HepG2 (cell line): ENCODE results near the gene PRSS50. TPM values are rescaled to one million over a fixed set of nuclear protein-coding genes. Genes with fewer than 3 reads are reported as not detected.

Experiments used
- ATAC-seq: fragments of 200-7000 bp; cut with Tn5 transposase; 3 replicates; pipeline ENCODE4 v1.9.1; 2020; ENCODE audit warnings: mild to moderate bottlenecking, moderate library complexity
- BruUV-seq: library from RNA; stranded (reverse); fragments of 400-500 nt; replicated peaks from 2 replicates; lab custom pipeline; 2021; lab: Mats Ljungman, UMichigan
- CTCF ChIA-PET: fragments of 300-600 bp; formaldehyde crosslinking; extraction: SDS; loops from one replicate; lab custom pipeline; 2021; ENCODE audit warnings: low total read pairs, inconsistent platforms, low intra/inter-chr PET ratio; lab: Yijun Ruan, JAX
- POLR2A ChIA-PET: fragments of 350-600 bp; sonication (Branson Sonifier 250); formaldehyde crosslinking; loops from one replicate; lab custom pipeline; 2020; ENCODE audit warnings: antibody characterized with exemption, inconsistent platforms; lab: Yijun Ruan, JAX
- DNase-seq: peaks from one replicate; pipeline ENCODE4 v3.0.0-alpha.2; 2015; ENCODE audit warnings: low spot score
- FAIRE-seq: peaks from 3 replicates; lab custom pipeline; 2011; peaks lifted over from hg19 to GRCh38; lab: Jason Lieb, UNC
- H2AFZ ChIP-seq: one replicate; pipeline ENCODE4 v1.6.1; 2011; ENCODE audit warnings: low read length, inconsistent platforms
- H3K27ac ChIP-seq: fragments of 300-600 bp; 3 replicates; pipeline ENCODE4 v1.8.0; 2011; ENCODE audit warnings: mixed run types, mild to moderate bottlenecking, mixed read lengths, low read length, inconsistent platforms; ENCODE audit not compliant: insufficient read depth; ENCODE audit errors: extremely low read length
- H3K27me3 ChIP-seq, 2 experiments: fragments of 200-600 bp in 1 of 2; 2 replicates in 1 of 2; 3 replicates in 1 of 2; pipeline versions ENCODE4 v1.6.0 to v1.8.0; 2011; ENCODE audit warnings: low read length in 2 of 2, mild to moderate bottlenecking in 2 of 2, moderate library complexity in 2 of 2, inconsistent platforms in 1 of 2; ENCODE audit not compliant: insufficient read depth in 2 of 2, control insufficient read depth in 1 of 2
- H3K36me3 ChIP-seq, 2 experiments: fragments of 200-600 bp in 1 of 2; replicated peaks in 1 of 2; 2 replicates in 1 of 2; 3 replicates in 1 of 2; pipeline versions ENCODE4 v1.5.1 to v1.8.0; 2011; ENCODE audit warnings: low read length in 2 of 2, inconsistent platforms in 1 of 2; ENCODE audit not compliant: insufficient read depth in 2 of 2, control insufficient read depth in 1 of 2
- H3K4me1 ChIP-seq: 2 replicates; pipeline ENCODE4 v1.5.1; 2012; ENCODE audit warnings: low read length, inconsistent platforms; ENCODE audit not compliant: insufficient read depth
- H3K4me2 ChIP-seq: 2 replicates; pipeline ENCODE4 v1.6.0; 2011; ENCODE audit warnings: low read depth, low read length, inconsistent platforms
- H3K4me3 ChIP-seq, 3 experiments: fragments of 200-600 bp in 1 of 3; sonication (generic), shearing (Covaris generic) in 1 of 3; replicated peaks in 1 of 3; 2 replicates each; pipeline ENCODE4 v1.5.1; 2011 to 2016; ENCODE audit warnings: low read length in 3 of 3, inconsistent platforms in 2 of 3, low read depth in 2 of 3, mild to moderate bottlenecking in 2 of 3, control low read depth in 1 of 3, mixed read lengths in 1 of 3; ENCODE audit not compliant: insufficient read depth in 1 of 3
- H3K79me2 ChIP-seq: one replicate; pipeline ENCODE4 v1.6.1; 2011; ENCODE audit warnings: low read length, inconsistent platforms; ENCODE audit not compliant: insufficient read depth
- H3K9ac ChIP-seq: 2 replicates; pipeline ENCODE4 v1.6.0; 2011; ENCODE audit warnings: mild to moderate bottlenecking, low read depth, low read length, inconsistent platforms; ENCODE audit not compliant: insufficient read depth
- H3K9me3 ChIP-seq: 2 replicates; pipeline ENCODE4 v1.5.1; 2012; ENCODE audit warnings: mild to moderate bottlenecking, low read length
- H4K20me1 ChIP-seq: 2 replicates; pipeline ENCODE4 v1.6.0; 2011; ENCODE audit warnings: inconsistent platforms, mild to moderate bottlenecking, low read length, moderate library complexity; ENCODE audit not compliant: insufficient read depth
- GPN1 ChIP-seq: sonication (generic); formaldehyde crosslinking; IDR thresholded peaks from 2 replicates; pipeline ENCODE4 v1.5.1; 2020; ENCODE audit warnings: missing genetic modification reagents, borderline replicate concordance
- NCOA2 ChIP-seq: sonication (generic); formaldehyde crosslinking; IDR thresholded peaks from 2 replicates; pipeline ENCODE4 v1.8.0; 2022; ENCODE audit warnings: inconsistent platforms
- PATZ1 ChIP-seq: sonication (generic); formaldehyde crosslinking; IDR thresholded peaks from 2 replicates; pipeline ENCODE4 v1.4.0; 2020; ENCODE audit warnings: missing genetic modification reagents
- SIX4 ChIP-seq: sonication (generic); formaldehyde crosslinking; IDR thresholded peaks from 2 replicates; pipeline ENCODE4 v1.4.0; 2020; ENCODE audit warnings: missing genetic modification reagents
- THAP11 ChIP-seq: IDR thresholded peaks from 2 replicates; pipeline ENCODE4 v1.6.1; 2016; ENCODE audit warnings: missing biosample characterization, missing genetic modification reagents
- ZNF432 ChIP-seq: sonication (generic); formaldehyde crosslinking; IDR thresholded peaks from 2 replicates; pipeline ENCODE4 v1.5.0; 2020; ENCODE audit warnings: missing genetic modification reagents, mild to moderate bottlenecking, borderline replicate concordance
- ZNF503 ChIP-seq: sonication (generic); formaldehyde crosslinking; IDR thresholded peaks from 2 replicates; pipeline ENCODE4 v1.4.0; 2020; ENCODE audit warnings: missing genetic modification reagents
- ZNF883 ChIP-seq: sonication (generic); formaldehyde crosslinking; IDR thresholded peaks from 2 replicates; pipeline ENCODE4 v1.5.1; 2020; ENCODE audit warnings: mild to moderate bottlenecking, missing genetic modification reagents; ENCODE audit errors: not compliant biosample characterization
- ZZZ3 ChIP-seq: sonication (generic); formaldehyde crosslinking; IDR thresholded peaks from 2 replicates; pipeline ENCODE4 v1.4.0; 2020; ENCODE audit warnings: missing genetic modification reagents, mild to moderate bottlenecking, borderline replicate concordance
- WGBS: methylation state at CpG from one replicate; pipeline ENCODE4 v1.1.6; 2017; ENCODE audit warnings: low lambda C conversion rate; 5-methylcytosine and 5-hydroxymethylcytosine counted together
- in situ Hi-C: cut with HindIII; loops from 2 replicates; pipeline ENCODE4 v1.10.0; 2017; ENCODE audit warnings: low pct_unique_long_range_greater_than_20kb; ENCODE audit not compliant: extremely low pct_ligation_motif_present
- intact Hi-C: fragments of 100-400 bp; cut with micrococcal nuclease; formaldehyde crosslinking; loops from one replicate; pipeline ENCODE4 v1.10.0; 2022; ENCODE audit not compliant: unreplicated experiment
- polyA plus RNA-seq, 8 experiments: library from polyadenylated mRNA; depleted of rRNA in 3 of 8; stranded (reverse) in 7 of 8; unstranded in 1 of 8; fragments of >200 nt; fragmentation: Illumina TruSeq in 4 of 8; extraction: Trizol in 4 of 8; gene quantifications; 2 replicates each; pipeline versions ENCODE4 v1.2.1 to v1.2.3, GENCODE V29; 2011 to 2016; ENCODE audit warnings: low read depth in 4 of 8, missing spikeins in 1 of 8, mixed read lengths in 1 of 8; ENCODE audit not compliant: insufficient read depth in 1 of 8
- total RNA-seq, 5 experiments: library from RNA; depleted of rRNA; stranded (reverse); fragments of >200 nt; fragmentation: Illumina TruSeq; extraction: Trizol; gene quantifications; 2 replicates each; pipeline ENCODE4 v1.2.3, GENCODE V29; 2016; ENCODE audit warnings: low read depth in 1 of 5
- TF ChIP-seq, protein P1 (sequence below): sonication (generic); formaldehyde crosslinking; IDR thresholded peaks from 2 replicates; pipeline ENCODE4 v1.5.0; 2020; ENCODE audit warnings: missing genetic modification reagents
- TF ChIP-seq, protein P2 (sequence below): sonication (generic); formaldehyde crosslinking; IDR thresholded peaks from 2 replicates; pipeline ENCODE4 v1.9.0; 2022; ENCODE audit warnings: low read depth, missing genetic modification reagents
- TF ChIP-seq, protein P3 (sequence below): sonication (generic); formaldehyde crosslinking; IDR thresholded peaks from 2 replicates; pipeline ENCODE4 v1.8.0; 2022; ENCODE audit warnings: missing genetic modification reagents, mild to moderate bottlenecking, moderate library complexity, borderline replicate concordance

Gene PRSS50
- total and polyA plus RNA-seq, 2 of the 13 experiments (the other 11 are each of a cell fraction or from before 2014, with no cell fraction given): not detected

GRCh38 chr3:46750555-46751038, 32.9 kb upstream of the PRSS50 start:
- Histone ChIP-seq H2AFZ (no peak overlapping the region), H3K9ac (no peak overlapping the region), H3K79me2 (no peaks in the 10 kb centered on the region), H3K4me3 (no peak overlapping the region), H3K9me3 (no peaks in the 10 kb centered on the region), H3K27ac (no peak overlapping the region), H3K27me3 (peaks cover 2 to 13% of the 10 kb centered on the region in 2 experiments; a peak in 3 of 5 replicates), H3K4me2 (no peak overlapping the region), H3K4me1 (no peaks in the 10 kb centered on the region), H3K36me3 (no peaks in the 10 kb centered on the region), H4K20me1 (no peaks in the 10 kb centered on the region)
- DNase-seq (no peak), ATAC-seq (no peak), FAIRE-seq (no peak)
- POLR2A ChIA-PET: no interaction called here
- CTCF ChIA-PET: no interaction called here
- BruUV-seq: no TSS peak
- TF ChIP-seq, protein P1, sequence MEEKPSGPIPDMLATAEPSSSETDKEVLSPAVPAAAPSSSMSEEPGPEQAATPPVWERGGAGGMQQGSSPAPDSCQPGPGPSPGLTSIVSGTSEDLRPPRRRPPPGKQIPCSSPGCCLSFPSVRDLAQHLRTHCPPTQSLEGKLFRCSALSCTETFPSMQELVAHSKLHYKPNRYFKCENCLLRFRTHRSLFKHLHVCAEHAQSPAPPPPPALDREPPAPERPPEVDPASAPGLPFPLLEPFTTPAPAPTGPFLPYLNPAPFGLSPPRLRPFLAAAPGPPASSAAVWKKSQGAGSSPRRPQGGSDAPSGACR (CRISPR knock-in tag): no peak
- TF ChIP-seq PATZ1 (CRISPR knock-in tag) (no peak), ZNF503 (CRISPR knock-in tag) (no peak), NCOA2 (CRISPR knock-in tag) (no peak), SIX4 (CRISPR knock-in tag) (no peak), ZNF883 (CRISPR knock-in tag) (no peak), THAP11 (CRISPR knock-in tag) (no peak), GPN1 (CRISPR knock-in tag) (no peak), ZNF432 (CRISPR knock-in tag) (no peak), ZZZ3 (CRISPR knock-in tag) (no peak)
- TF ChIP-seq, protein P2, sequence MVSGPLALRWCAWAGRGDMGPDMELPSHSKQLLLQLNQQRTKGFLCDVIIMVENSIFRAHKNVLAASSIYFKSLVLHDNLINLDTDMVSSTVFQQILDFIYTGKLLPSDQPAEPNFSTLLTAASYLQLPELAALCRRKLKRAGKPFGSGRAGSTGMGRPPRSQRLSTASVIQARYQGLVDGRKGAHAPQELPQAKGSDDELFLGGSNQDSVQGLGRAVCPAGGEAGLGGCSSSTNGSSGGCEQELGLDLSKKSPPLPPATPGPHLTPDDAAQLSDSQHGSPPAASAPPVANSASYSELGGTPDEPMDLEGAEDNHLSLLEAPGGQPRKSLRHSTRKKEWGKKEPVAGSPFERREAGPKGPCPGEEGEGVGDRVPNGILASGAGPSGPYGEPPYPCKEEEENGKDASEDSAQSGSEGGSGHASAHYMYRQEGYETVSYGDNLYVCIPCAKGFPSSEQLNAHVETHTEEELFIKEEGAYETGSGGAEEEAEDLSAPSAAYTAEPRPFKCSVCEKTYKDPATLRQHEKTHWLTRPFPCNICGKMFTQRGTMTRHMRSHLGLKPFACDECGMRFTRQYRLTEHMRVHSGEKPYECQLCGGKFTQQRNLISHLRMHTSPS (CRISPR knock-in tag): no peak
- TF ChIP-seq, protein P3, sequence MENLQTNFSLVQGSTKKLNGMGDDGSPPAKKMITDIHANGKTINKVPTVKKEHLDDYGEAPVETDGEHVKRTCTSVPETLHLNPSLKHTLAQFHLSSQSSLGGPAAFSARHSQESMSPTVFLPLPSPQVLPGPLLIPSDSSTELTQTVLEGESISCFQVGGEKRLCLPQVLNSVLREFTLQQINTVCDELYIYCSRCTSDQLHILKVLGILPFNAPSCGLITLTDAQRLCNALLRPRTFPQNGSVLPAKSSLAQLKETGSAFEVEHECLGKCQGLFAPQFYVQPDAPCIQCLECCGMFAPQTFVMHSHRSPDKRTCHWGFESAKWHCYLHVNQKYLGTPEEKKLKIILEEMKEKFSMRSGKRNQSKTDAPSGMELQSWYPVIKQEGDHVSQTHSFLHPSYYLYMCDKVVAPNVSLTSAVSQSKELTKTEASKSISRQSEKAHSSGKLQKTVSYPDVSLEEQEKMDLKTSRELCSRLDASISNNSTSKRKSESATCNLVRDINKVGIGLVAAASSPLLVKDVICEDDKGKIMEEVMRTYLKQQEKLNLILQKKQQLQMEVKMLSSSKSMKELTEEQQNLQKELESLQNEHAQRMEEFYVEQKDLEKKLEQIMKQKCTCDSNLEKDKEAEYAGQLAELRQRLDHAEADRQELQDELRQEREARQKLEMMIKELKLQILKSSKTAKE (CRISPR knock-in tag): no peak
- intact Hi-C loops: no loop called here
- in situ Hi-C loops: loop anchor here (5.0 kb wide), 1 partner anchor 62 kb away; no protein-coding TSS in a partner anchor
- 65% methylated on average over 21 of the region's 41 CpGs for WGBS
